Epidermal melanocyte (primary cell): ENCODE results near the gene TFDP1.

Source experiments
- DNase-seq: peaks from one replicate; pipeline ENCODE4 v3.0.0; 2011; ENCODE audit warnings: low spot score; ENCODE audit not compliant: insufficient read length

Gene TFDP1

GRCh38 chr13:113596321-113597200, 12.0 kb downstream of the TFDP1 start:
- DNase-seq = no peak

- no peak for DNase-seq
Measured at GRCh38 chr13:113597391-113598080, 13.0 kb downstream of the TFDP1 start.

- DNase-seq = no peak
Measured at GRCh38 chr13:113598081-113598410, 13.5 kb downstream of the TFDP1 start.

- peak; percentile 3 for DNase-seq
Measured at GRCh38 chr13:113598481-113598880, 13.9 kb downstream of the TFDP1 start.

- DNase-seq = no peak
Measured at GRCh38 chr13:113599391-113599790, 14.8 kb downstream of the TFDP1 start.

GRCh38 chr13:113601166-113602070, 16.9 kb downstream of the TFDP1 start:
- DNase-seq = no peak

- DNase-seq = no peak
Measured at GRCh38 chr13:113602291-113602988, 17.9 kb downstream of the TFDP1 start.

GRCh38 chr13:113603116-113603710, 18.7 kb downstream of the TFDP1 start:
- DNase-seq = no peak

- DNase-seq = no peak
Measured at GRCh38 chr13:113604186-113604585, 19.6 kb downstream of the TFDP1 start.

- no peak for DNase-seq
Measured at GRCh38 chr13:113605461-113605860, 20.9 kb downstream of the TFDP1 start.

GRCh38 chr13:113605866-113606438, 21.4 kb downstream of the TFDP1 start:
- no peak for DNase-seq

GRCh38 chr13:113607056-113607888, 22.7 kb downstream of the TFDP1 start:
- DNase-seq = no peak

- no peak for DNase-seq
Measured at GRCh38 chr13:113607889-113608635, 23.5 kb downstream of the TFDP1 start.

- no peak for DNase-seq
Measured at GRCh38 chr13:113608967-113609533, 24.5 kb downstream of the TFDP1 start.

- DNase-seq = no peak
Measured at GRCh38 chr13:113609616-113610015, 25.1 kb downstream of the TFDP1 start.

GRCh38 chr13:113610266-113610665, 25.7 kb downstream of the TFDP1 start:
- DNase-seq = no peak

- DNase-seq = no peak
Measured at GRCh38 chr13:113611996-113612395, 27.4 kb downstream of the TFDP1 start.

GRCh38 chr13:113612607-113613006, 28.1 kb downstream of the TFDP1 start:
- no peak for DNase-seq
